GM12878 (cell line): Measurements from ENCODE around the gene CLIP2. TPM values are rescaled to one million over a fixed set of nuclear protein-coding genes. Genes with fewer than 3 reads are reported as not detected.

Source experiments
- CHD1 ChIP-seq: IDR thresholded peaks from 2 replicates; pipeline ENCODE4 v1.6.1; 2012; ENCODE audit warnings: low read depth, low read length, improper control_type of control experiment
- EED ChIP-seq: sonication (generic); IDR thresholded peaks from 2 replicates; pipeline ENCODE4 v1.6.1; 2016; ENCODE audit warnings: antibody characterized with exemption, low read depth
- HDAC6 ChIP-seq: fragments of 200-600 bp; sonication (generic); IDR thresholded peaks from one replicate; pipeline ENCODE4 v1.8.0; 2017; ENCODE audit warnings: antibody characterized with exemption; ENCODE audit not compliant: unreplicated experiment
- NR2C1 ChIP-seq: fragments of 450-650 bp; IDR thresholded peaks from 2 replicates; pipeline ENCODE4 v1.6.1; 2017; ENCODE audit warnings: antibody characterized with exemption, mild to moderate bottlenecking, moderate library complexity
- PKNOX1 ChIP-seq: fragments of 450-650 bp; IDR thresholded peaks from 2 replicates; pipeline ENCODE4 v1.6.1; 2016; ENCODE audit warnings: mild to moderate bottlenecking
- RAD51 ChIP-seq: fragments of 450-650 bp; IDR thresholded peaks from 2 replicates; pipeline ENCODE4 v1.6.1; 2016; ENCODE audit warnings: moderate library complexity, mild to moderate bottlenecking, inconsistent platforms
- SMAD5 ChIP-seq: IDR thresholded peaks from 2 replicates; pipeline ENCODE4 v1.6.1; 2016; ENCODE audit warnings: antibody characterized with exemption, low read depth
- SREBF2 ChIP-seq: IDR thresholded peaks from 2 replicates; pipeline ENCODE4 v1.6.1; 2012; ENCODE audit warnings: mild to moderate bottlenecking, low read length
- ZNF687 ChIP-seq: fragments of 450-650 bp; IDR thresholded peaks from 2 replicates; pipeline ENCODE4 v1.6.1; 2017; ENCODE audit warnings: mild to moderate bottlenecking, moderate library complexity
- polyA plus RNA-seq, 11 experiments: library from polyadenylated mRNA; depleted of rRNA in 4 of 11; unstranded in 6 of 11; stranded (reverse) in 5 of 11; fragments of >200 nt; fragmentation: Nextera tagmentation in 4 of 11; fragmentation: Illumina TruSeq in 1 of 11; extraction: Ambion mirVana in 4 of 11; extraction: Trizol in 1 of 11; gene quantifications; 1 replicate in 1 of 11; 2 replicates in 10 of 11; pipeline versions ENCODE4 v1.2.1 to v1.2.3, GENCODE V29; 2011 to 2016; ENCODE audit warnings: inconsistent platforms in 2 of 11, missing spikeins in 2 of 11, low read depth in 1 of 11
- total RNA-seq, 4 experiments: library from RNA; depleted of rRNA in 3 of 4; stranded (reverse); fragments of >200 nt in 3 of 4; fragmentation: Illumina TruSeq in 1 of 4; extraction: Trizol in 1 of 4; gene quantifications; 2 replicates each; pipeline versions ENCODE4 v1.2.1 to v1.2.3, GENCODE V29; 2013 to 2021

The CLIP2 gene
- total and polyA plus RNA-seq, 10 of the 15 experiments (the other 5 are each of a cell fraction or from before 2014, with no cell fraction given) = 0.26 to 56.3 (median 21.0) TPM

DNA sequence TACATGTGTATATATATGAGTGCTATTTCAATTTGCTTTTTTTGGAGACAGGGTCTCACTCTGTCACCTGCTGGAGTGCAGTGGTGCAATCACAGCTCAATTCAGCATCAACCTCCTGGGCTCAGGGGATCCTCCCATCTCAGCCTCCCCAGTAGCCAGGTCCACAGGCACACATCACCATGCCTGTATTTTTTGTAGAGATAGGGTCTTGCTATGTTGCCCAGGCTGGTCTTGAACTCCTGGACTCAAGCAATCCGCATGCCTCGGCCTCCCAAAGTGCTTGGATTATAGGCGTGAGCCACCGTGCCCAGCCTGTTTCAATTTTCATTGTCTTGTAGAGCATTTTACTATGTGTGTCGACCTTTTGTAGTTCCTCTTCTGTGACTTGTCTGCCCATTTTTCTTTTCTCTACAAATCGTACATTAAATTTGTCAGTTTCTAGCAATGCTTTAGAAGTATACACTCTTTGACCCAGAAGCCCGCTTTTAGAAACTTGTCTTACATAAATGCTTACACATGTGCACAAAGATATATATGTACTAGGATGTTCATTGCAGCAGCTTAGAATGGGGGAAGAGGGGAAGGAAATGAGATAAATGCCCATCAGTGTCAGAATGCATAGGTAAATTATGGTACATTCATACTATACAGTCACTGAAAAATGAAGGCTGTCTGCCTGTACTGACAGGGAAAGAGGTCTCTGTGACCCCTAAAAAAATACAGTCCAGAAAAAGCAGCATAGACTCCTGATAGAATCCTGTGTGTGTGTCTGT lies 22.8 kb upstream of the CLIP2 start (continued):
- TF ChIP-seq ZNF687 = no peak
- no peak for TF ChIP-seq HDAC6
- no peak for TF ChIP-seq SREBF2
- no peak for TF ChIP-seq SMAD5
- no peak for TF ChIP-seq NR2C1
- TF ChIP-seq PKNOX1 = peak; percentile 44; the same call in 1 of the 2 replicates
- no peak for TF ChIP-seq CHD1
- 0 out of 2 replicates have a peak, but pooled peaks have one; percentile 13 for TF ChIP-seq EED
- TF ChIP-seq RAD51 = no peak
